Stimulated activated CD4-positive, alpha-beta T cell treated with anti-CD3 and anti-CD28 coated beads, Interleukin-4, amount 100 ng/mL, for 48 hours (primary cell): Measurements from ENCODE around the gene PRLHR.

Source experiments
- DNase-seq, 2 donors: peaks; one replicate each; pipeline ENCODE4 v3.0.0-alpha.2; 2020; ENCODE audit warnings: low read depth in 2 of 2

Gene PRLHR

DNA sequence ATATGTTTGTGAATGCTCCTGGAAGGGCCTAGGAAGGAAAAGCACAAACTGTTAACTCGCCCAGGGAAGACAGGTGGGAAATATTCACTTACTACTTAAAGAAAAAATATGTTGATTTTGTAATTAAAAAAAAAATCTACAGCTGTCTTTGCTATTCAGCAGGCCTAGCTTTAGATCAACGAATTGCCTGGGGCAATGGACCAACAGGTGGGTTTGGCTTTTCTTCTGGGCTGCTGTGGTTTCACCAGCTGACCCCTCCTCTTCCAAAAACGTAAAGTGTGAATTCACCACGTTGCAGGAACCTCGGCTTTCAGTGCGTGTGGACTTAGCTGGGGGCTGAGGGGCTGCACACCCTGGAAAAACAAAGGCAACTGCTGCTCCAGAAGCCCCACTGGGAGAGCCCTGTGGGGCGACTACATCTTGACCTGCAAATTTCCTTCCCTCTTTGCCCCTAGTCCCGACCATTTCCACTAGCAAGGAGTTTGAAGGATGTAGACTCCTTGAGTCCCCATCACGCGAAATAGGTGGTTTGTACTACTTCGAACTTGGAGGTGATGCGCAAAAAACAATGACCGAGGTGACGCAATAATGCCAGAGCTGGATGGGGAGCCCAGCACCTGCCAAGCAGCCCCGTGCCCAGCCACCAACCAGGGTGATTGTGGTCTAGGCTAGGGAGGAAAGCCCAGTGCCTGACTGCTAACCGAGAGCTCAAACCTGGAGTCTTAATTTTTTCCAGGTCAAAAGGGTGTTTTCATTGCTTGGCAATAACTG lies 7.4 kb downstream of the PRLHR start:
- no peak for DNase-seq

DNA sequence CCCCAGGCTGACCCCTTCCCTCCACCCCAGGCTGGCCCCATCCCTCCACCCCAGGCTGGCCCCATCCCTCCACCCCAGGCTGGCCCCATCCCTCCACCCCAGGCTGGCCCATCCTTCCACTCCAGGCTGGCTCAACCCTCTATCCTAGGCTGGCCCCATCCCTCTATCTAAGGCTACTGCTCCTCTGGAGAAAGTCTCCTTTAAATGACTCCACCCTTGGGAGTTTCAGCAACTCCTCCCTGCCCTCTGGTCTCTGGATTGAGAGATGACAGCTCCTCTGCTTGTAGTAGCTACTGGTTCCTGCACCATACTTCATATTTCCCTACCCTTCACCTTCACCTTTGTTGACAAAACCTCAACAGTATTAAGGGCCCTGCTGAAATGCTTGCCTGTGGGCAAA lies 8.5 kb downstream of the PRLHR start:
- DNase-seq = no peak

GRCh38 chr10:118585794-118586193 lies 9.7 kb downstream of the PRLHR start:
- DNase-seq = no peak

DNA sequence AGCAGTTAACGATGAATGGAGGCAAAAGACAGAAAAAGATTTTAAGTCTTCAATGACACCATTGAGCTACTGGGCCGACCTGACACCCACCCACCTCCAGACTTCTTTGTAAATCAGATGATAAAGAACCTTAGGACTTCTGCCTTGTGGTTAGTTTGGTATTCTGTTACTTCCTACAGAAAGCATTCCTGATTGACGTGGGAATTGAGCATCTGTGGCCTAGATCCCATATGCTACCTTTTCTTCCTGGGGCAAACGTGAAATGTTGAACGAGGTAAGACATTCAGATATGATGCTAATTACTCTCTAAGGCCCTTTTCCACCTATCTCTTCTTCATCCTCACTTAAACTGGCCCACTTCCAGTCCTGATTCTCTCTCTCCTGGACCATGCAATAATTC lies 10.2 kb downstream of the PRLHR start:
- DNase-seq = no peak

GRCh38 chr10:118584181-118584954 lies 11.1 kb downstream of the PRLHR start:
- no peak for DNase-seq

GRCh38 chr10:118583611-118584010 lies 11.8 kb downstream of the PRLHR start:
- no peak for DNase-seq

DNA sequence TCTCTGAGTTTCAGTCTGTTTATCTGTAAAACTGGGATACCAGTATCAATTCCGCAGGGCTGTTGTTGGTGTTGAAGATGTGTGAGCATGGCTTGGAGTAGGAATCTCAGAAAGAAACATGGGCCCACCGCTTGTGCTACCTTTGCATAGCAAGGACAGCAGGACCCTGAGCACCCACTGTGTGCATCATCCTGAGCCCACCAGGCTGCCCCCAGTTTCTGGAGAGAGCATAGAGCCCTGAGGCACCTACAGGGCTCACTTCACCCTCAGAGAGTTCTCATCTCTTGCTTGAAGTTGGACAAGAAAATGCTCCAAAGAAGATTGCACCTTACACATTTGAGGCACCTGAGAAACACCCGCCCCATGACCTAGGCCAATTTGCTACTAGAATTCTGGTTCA lies 12.9 kb downstream of the PRLHR start:
- no peak for DNase-seq

DNA sequence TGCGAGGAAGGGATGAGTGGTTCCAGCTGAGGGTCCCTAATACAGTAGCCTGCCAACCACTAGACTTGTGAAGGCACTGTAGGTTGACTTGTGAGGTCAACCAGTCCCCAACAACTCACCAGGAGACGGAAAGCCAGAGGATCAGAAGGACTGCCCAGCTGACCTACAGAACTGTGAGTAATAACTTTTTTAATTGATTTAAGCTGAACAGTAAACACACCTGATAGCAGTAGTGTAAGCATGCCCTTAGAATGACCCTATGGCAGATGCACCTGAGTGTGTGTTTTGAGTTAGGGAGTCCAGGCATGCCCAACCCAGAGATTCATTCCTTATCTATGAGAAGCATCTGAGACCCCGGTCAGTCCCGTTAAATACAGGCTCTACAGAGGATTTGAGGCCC lies 14.1 kb downstream of the PRLHR start:
- DNase-seq = no peak

- no peak for DNase-seq
Measured at GRCh38 chr10:118580702-118581101, 14.7 kb downstream of the PRLHR start.

GRCh38 chr10:118573512-118573911 lies 21.9 kb downstream of the PRLHR start:
- DNase-seq = no peak

DNA sequence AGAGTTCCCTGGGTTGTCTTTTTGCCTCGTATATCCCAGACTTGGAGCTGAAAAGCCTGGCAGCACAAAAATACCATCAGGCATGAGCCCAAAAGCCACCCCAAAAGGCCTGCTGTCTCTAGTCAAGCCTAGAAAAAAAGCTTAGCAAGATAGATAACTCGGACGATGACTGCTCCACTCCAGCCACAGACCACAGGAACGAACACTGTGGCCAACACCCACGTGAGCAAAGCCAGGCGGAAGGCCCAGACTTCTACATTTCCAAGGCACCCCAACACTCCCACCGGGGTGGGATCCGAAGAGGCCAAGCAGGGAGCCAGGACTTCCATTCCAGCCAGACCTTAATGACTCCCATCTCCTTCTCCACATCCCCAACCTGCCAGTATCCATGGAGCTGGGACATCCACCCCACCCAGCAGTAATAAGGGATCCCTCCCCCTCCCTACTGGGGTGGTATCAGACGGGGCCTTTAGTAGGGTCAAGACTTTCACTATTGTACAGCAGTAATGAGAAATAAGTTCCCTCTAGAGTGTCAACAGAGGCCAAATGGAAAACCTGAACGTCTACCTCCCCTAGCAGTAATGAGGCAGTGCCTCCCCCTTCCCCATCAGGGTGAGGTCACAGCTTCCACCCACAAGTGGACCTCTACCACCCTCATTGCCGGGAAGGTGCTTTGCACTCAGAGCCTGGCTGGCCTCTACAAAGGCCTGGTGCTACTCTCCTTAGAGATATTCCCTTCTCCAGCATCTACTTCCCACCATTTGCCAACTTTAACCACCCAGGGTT lies 23.0 kb downstream of the PRLHR start:
- DNase-seq = no peak

DNA sequence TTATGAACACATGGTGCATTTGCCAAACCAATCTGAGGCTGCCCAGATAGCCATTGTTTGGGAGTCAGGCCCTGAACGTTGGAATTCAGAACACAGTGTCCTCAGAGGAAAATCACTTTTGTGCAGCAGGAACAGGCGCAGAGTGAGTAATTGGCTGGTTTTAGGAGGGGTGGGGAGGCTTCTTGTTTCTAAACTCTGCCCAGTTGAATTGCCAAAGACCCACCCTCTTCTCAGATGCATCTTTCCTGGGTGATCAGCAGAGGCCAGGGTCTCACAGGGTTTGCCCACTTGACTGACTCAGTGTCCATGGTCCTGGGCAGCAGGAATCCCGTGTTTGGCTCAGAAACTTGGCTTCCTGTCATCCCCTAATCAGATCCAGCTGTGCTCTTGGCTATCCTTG lies 24.3 kb downstream of the PRLHR start:
- DNase-seq = no peak

DNA sequence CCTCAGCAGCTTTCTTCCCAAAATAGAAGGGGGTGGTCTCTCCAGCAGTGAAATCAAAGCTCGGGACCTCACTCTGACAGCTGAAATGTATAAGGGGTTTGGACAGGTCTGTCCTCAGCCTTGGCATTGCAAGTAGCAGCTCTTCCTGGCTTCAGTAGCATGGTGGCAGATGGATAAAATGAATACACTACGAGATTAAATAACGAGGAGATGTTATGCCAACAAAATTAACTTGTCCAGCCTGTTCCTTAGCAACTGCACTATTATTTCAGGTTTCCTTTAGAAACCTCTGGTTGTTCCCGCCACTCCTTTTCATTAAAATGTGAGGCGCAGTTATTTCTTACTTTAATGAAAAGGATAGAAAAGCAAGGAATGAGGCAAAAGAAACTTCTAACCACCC lies 24.9 kb downstream of the PRLHR start:
- DNase-seq = no peak

DNA sequence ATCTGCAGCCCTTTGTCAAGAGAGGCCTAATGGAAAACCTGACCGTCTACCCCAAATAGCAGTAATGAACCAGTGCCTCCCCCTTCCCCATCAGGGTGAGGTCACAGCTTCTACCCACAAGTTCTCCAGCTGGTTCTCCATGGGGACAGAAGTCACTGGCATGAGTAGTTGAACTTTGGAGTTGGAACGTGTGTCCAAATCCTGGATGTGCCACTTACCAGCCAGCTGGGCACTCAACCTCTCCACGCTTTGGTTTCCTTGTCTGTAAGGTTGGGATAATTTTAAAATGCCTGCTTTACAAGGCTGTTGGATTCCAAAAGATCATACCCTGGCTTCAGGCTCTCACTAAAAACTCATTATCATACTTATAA lies 25.6 kb downstream of the PRLHR start:
- DNase-seq = no peak

DNA sequence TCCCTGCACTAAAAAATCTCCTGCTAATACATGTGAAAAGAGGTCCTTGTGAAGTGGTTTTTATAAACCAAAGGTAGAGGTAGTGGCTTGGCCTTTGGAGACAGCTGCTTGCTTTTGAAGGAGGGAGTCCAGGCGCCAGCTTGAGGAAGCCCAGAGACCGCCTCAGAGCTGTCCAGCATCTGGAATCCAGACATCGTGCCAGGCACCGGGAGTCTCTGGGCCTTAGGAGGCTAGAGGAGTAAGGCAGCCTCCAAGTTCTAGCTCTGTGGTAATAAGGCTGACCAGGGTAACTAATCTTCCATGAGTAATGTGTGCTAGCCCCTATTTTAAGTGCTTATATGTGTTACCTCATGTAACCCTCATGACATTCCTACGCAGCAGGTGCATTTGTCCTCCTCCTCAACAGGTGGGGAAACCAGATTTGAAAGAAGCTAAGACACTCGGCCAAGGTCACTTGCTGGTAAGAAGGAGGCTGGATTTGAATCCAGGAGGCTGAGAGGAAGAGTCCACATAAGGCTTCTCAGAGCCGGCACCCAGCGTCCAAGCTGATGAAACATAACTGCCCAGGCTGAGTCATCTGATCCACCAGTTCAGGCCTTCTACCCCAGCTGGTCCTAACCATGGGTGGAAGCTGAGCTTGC lies 26.1 kb downstream of the PRLHR start:
- no peak for DNase-seq

DNA sequence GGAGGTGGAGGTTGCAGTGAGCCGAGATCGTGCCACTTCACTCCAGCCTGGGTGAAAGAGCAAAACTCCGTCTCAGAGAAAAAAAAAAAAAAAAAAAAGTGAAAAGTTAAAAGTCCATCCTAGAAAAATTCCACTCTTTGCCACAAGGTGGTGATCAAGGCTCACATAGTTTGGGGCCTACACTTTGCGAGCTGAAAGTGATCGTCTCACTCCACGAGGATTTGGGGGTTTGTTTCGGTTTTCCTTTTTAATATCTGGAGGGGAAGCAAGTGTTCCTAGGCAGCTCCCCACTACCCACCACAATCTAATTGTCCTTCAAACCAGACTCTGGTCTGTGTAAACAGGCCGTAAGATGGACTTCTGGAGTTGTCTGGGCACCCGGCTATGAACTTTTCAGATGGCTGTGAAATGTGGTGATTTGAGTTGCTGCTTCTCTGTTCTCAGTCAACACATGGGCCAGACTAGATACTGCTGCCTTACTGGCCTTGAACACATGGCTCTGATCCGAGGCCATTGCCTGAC lies 27.1 kb downstream of the PRLHR start:
- peak in 1 of 2 donors; percentile 36 for DNase-seq

- no peak for DNase-seq
Measured at GRCh38 chr10:118567701-118568248, 27.7 kb downstream of the PRLHR start.

GRCh38 chr10:118566911-118567310 lies 28.5 kb downstream of the PRLHR start:
- DNase-seq = no peak

- DNase-seq = no peak
Measured at GRCh38 chr10:118565301-118566075, 30.0 kb downstream of the PRLHR start.

- no peak for DNase-seq
Measured at GRCh38 chr10:118564652-118565051, 30.8 kb downstream of the PRLHR start.

- DNase-seq = no peak
Measured at GRCh38 chr10:118564114-118564513, 31.3 kb downstream of the PRLHR start.
